Lung microvascular endothelial cell (primary cell): Measurements from ENCODE around the gene PRKN. TPM values are rescaled to one million over a fixed set of nuclear protein-coding genes. Genes with fewer than 3 reads are reported as not detected.

ENCODE experiments used
- DNase-seq, 2 donors: peaks; one replicate each; pipeline versions ENCODE4 v3.0.0 to v3.0.0-alpha.2; 2010; ENCODE audit warnings: low read depth in 2 of 2
- total RNA-seq: library from RNA; depleted of rRNA; stranded (reverse); fragments of >200 nt; gene quantifications from 2 replicates; pipeline ENCODE4 v1.2.1, GENCODE V29; 2014

The PRKN gene
- total RNA-seq, 1 donor from 2014 or later: 0.40 TPM

- DNase-seq: no peak
These were observed 347.7 kb downstream of the PRKN start for GRCh38 chr6:162379757-162380409.

GRCh38 chr6:162377735-162378134 is 349.8 kb downstream of the PRKN start:
- no peak for DNase-seq

- DNase-seq: no peak
These were observed 353.7 kb downstream of the PRKN start for GRCh38 chr6:162373868-162374267.

- no peak for DNase-seq
These were observed 354.4 kb downstream of the PRKN start for GRCh38 chr6:162373192-162373591.

- DNase-seq: no peak
These were observed 355.5 kb downstream of the PRKN start for GRCh38 chr6:162372106-162372505.

- no peak for DNase-seq
These were observed 356.4 kb downstream of the PRKN start for GRCh38 chr6:162371121-162371520.

GRCh38 chr6:162369091-162369490 is 358.5 kb downstream of the PRKN start:
- no peak for DNase-seq

- no peak for DNase-seq
These were observed 363.1 kb downstream of the PRKN start for GRCh38 chr6:162364488-162364887.

GRCh38 chr6:162363757-162364156 is 363.8 kb downstream of the PRKN start:
- no peak for DNase-seq

GRCh38 chr6:162360901-162361567 is 366.5 kb downstream of the PRKN start:
- no peak for DNase-seq

- no peak for DNase-seq
These were observed 368.9 kb downstream of the PRKN start for GRCh38 chr6:162358625-162359024.

- DNase-seq: no peak
These were observed 382.5 kb downstream of the PRKN start for GRCh38 chr6:162345051-162345511.

GRCh38 chr6:162344646-162345010 is 382.9 kb downstream of the PRKN start:
- no peak for DNase-seq

GRCh38 chr6:162343936-162344645 is 383.5 kb downstream of the PRKN start:
- no peak for DNase-seq

GRCh38 chr6:162343198-162343935 is 384.2 kb downstream of the PRKN start:
- no peak for DNase-seq

- DNase-seq: no peak
These were observed 390.2 kb downstream of the PRKN start for GRCh38 chr6:162337412-162337811.

GRCh38 chr6:162336359-162336758 is 391.2 kb downstream of the PRKN start:
- no peak for DNase-seq

- DNase-seq: no peak
These were observed 395.2 kb downstream of the PRKN start for GRCh38 chr6:162332365-162332764.

- no peak for DNase-seq
These were observed 395.7 kb downstream of the PRKN start for GRCh38 chr6:162331911-162332310.

- no peak for DNase-seq
These were observed 401.7 kb downstream of the PRKN start for GRCh38 chr6:162325826-162326225.

- DNase-seq: no peak
These were observed 402.5 kb downstream of the PRKN start for GRCh38 chr6:162325051-162325450.

- DNase-seq: no peak
These were observed 412.3 kb downstream of the PRKN start for GRCh38 chr6:162315291-162315690.
